ENCODE measurements around the gene IGFBP3.

DNA sequence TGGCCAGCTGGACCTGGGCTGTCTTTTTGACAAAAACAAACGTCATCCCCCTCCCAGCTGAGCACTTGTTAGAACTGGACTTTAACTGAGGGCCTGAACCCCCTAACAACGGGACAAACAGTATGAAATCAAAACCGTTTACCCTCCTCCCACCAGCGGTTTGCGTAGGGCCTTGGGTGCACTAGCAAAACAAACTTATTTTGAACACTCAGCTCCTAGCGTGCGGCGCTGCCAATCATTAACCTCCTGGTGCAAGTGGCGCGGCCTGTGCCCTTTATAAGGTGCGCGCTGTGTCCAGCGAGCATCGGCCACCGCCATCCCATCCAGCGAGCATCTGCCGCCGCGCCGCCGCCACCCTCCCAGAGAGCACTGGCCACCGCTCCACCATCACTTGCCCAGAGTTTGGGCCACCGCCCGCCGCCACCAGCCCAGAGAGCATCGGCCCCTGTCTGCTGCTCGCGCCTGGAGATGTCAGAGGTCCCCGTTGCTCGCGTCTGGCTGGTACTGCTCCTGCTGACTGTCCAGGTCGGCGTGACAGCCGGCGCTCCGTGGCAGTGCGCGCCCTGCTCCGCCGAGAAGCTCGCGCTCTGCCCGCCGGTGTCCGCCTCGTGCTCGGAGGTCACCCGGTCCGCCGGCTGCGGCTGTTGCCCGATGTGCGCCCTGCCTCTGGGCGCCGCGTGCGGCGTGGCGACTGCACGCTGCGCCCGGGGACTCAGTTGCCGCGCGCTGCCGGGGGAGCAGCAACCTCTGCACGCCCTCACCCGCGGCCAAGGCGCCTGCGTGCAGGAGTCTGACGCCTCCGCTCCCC, 32.7 kb downstream of the IGFBP3 start, which contains the start of gene IGFBP1:
- TF ChIP-seq NR3C1 (CRISPR knock-in tag; IDR thresholded peaks at IDR 0.05) (no peak), ZNF146 (CRISPR knock-in tag; IDR thresholded peaks at IDR 0.05; ENCODE audit: unreplicated experiment) (no peak), SMARCA5 (IDR thresholded peaks at IDR 0.05) (no peak)
